Mesothelial cell of epicardium (in vitro differentiated cells): ENCODE measurements around the gene RXFP1. TPM values are rescaled to one million over a fixed set of nuclear protein-coding genes. Genes with fewer than 3 reads are reported as not detected.

Experiments
- DNase-seq, 2 experiments: peaks; one replicate each; pipeline ENCODE4 v3.0.0; 2021; ENCODE audit warnings: low spot score in 2 of 2; ENCODE audit not compliant: unreplicated experiment in 2 of 2
- H3K27ac Mint-ChIP-seq: 2 replicates; pipeline ENCODE4 v1.8.0; 2021; ENCODE audit warnings: mixed read lengths
- H3K27me3 Mint-ChIP-seq: 2 replicates; pipeline ENCODE4 v1.8.0; 2021; ENCODE audit warnings: low read depth, mixed read lengths
- H3K36me3 Mint-ChIP-seq: 2 replicates; pipeline ENCODE4 v1.8.0; 2021; ENCODE audit warnings: mixed read lengths
- H3K4me1 Mint-ChIP-seq: 2 replicates; pipeline ENCODE4 v1.8.0; 2021; ENCODE audit warnings: mixed read lengths
- H3K4me3 Mint-ChIP-seq: 2 replicates; pipeline ENCODE4 v1.8.0; 2021; ENCODE audit warnings: mild to moderate bottlenecking, moderate library complexity, mixed read lengths
- H3K9me3 Mint-ChIP-seq: 2 replicates; pipeline ENCODE4 v1.8.0; 2021; ENCODE audit warnings: mixed read lengths
- total RNA-seq: library from RNA; stranded (reverse); gene quantifications from 3 replicates; pipeline ENCODE4 v1.2.1, GENCODE V29; 2021
- TF ChIP-seq, protein P1 (sequence below): fragments of 200-600 bp; sonication (generic); IDR thresholded peaks from one replicate; pipeline ENCODE4 v1.5.0; 2021; ENCODE audit warnings: antibody characterized with exemption; ENCODE audit not compliant: unreplicated experiment

Gene RXFP1
- total RNA-seq, 1 donor from 2014 or later: 0.07 TPM

DNA sequence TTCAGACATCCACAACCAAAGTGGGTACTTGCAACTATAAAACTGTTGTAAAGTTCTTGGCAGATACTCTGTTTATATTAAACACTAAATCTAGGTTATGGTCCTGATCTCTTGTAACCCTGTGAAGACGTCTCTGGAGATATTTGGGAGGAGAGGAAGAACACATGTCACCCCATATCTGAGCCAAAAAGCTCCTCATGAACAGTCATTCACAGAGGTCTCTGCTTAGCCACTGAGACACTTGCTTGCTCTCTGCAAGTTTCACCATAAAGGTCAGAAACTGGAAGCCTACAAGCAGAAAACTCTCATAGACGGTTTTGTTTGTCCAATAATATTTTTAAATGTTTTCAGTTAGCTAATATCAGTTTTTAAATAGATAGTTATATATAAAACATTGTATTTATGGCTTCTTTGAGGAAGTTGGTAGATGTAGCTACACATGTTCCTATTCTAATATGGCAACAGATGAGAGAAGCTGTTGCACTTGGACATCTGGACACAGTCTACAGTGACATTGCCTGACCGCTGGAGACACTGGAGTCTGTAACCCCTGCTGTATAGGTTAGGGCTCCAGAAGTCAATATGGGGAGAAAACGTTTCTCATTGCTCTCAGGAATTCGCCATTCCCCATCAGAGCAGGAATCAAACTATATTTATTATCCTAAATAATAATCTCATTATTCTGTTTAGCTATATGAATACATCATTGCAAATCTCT lies 76.4 kb downstream of the RXFP1 start:
- Mint-ChIP-seq H3K27ac (no peak overlapping the region), H3K4me3 (no peak overlapping the region), H3K9me3 (no peaks in the 10 kb centered on the region), H3K27me3 (no peaks in the 10 kb centered on the region), H3K4me1 (peaks cover 23% of the 10 kb centered on the region), H3K36me3 (no peaks in the 10 kb centered on the region)
- TF ChIP-seq, protein P1, sequence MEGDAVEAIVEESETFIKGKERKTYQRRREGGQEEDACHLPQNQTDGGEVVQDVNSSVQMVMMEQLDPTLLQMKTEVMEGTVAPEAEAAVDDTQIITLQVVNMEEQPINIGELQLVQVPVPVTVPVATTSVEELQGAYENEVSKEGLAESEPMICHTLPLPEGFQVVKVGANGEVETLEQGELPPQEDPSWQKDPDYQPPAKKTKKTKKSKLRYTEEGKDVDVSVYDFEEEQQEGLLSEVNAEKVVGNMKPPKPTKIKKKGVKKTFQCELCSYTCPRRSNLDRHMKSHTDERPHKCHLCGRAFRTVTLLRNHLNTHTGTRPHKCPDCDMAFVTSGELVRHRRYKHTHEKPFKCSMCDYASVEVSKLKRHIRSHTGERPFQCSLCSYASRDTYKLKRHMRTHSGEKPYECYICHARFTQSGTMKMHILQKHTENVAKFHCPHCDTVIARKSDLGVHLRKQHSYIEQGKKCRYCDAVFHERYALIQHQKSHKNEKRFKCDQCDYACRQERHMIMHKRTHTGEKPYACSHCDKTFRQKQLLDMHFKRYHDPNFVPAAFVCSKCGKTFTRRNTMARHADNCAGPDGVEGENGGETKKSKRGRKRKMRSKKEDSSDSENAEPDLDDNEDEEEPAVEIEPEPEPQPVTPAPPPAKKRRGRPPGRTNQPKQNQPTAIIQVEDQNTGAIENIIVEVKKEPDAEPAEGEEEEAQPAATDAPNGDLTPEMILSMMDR: no peak
- DNase-seq: no peak

DNA sequence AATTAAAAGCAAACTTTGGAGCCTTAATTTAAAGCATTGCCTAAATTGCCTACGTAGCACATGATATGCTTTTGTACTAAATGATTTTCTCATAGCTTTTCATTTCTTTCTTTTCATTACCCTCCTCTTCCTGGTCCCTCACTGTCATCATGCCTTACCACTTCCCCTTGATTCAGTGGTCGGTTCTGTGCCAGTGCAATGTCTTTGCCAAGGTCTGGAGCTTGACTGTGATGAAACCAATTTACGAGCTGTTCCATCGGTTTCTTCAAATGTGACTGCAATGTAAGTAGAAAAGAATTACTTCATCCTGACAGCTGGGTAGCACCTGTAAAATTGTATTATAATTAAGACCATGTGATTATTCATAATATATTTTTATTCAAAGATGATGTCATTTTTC lies 77.5 kb downstream of the RXFP1 start:
- peaks cover 20% of the 10 kb centered on the region for H3K4me1 Mint-ChIP-seq
- no peaks in the 10 kb centered on the region for H3K36me3 Mint-ChIP-seq
- no peaks in the 10 kb centered on the region for H3K27me3 Mint-ChIP-seq
- TF ChIP-seq, protein P1: no peak
- no peak overlapping the region for H3K4me3 Mint-ChIP-seq
- no peak for DNase-seq
- no peaks in the 10 kb centered on the region for H3K9me3 Mint-ChIP-seq
- H3K27ac Mint-ChIP-seq: no peak overlapping the region

DNA sequence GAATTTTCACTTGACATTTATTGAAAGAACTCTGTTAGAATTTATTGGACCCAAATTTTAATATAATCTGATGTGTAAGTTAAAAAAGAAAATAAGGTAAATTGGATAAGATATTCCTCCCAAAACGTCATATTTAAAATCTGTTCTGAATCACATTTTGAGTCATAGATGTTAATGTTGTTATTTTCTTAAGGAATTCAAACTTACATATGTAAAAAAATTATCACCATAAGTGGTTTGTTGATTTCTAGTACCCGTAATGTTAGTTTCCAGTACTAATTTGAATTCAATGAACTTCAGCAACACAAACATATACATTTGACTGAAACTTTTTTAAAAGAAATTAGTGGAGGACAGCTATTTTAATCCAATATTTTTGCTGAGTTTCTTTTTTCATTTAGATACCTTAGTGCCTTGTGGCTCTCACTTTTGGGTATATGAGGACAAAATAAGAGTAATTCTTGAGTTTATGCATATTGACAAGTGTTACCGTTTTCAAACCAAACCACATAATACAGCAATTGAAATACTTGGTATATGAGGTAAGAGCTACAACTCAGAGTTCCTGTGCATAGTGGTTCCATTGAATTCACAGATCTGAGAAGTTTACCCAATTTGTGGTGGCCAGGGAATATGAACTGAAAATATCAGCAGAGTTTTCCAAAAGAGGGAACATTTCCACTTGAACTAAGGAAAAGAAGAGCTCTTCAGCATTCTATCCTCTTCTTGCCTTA lies 78.2 kb downstream of the RXFP1 start:
- Mint-ChIP-seq H3K4me3 (no peak overlapping the region), H3K27ac (no peak overlapping the region), H3K27me3 (no peaks in the 10 kb centered on the region), H3K9me3 (no peaks in the 10 kb centered on the region), H3K36me3 (no peaks in the 10 kb centered on the region), H3K4me1 (peaks cover 17% of the 10 kb centered on the region)
- TF ChIP-seq, protein P1: no peak
- no peak for DNase-seq

DNA sequence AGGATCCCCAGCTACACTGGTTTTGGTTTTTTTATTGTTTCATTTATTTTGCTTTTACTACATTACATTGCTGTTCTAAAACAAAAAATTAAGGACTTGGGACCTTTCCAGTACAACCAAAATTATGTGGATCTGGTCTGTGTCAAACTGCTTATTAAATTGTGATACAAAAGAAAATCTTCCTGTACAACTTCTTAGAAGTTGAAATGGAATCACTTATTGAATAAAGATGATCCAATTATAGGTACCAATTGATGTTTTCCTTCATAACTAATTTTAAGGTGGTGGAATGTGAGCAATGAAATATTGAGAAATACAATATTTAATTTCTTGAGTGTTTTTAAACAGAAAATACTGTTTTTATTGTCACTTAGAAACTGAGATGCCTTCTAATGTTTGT lies 82.7 kb downstream of the RXFP1 start:
- DNase-seq: no peak
- H3K27ac Mint-ChIP-seq: no peak overlapping the region
- no peaks in the 10 kb centered on the region for H3K36me3 Mint-ChIP-seq
- no peaks in the 10 kb centered on the region for H3K9me3 Mint-ChIP-seq
- H3K4me3 Mint-ChIP-seq: no peak overlapping the region
- H3K4me1 Mint-ChIP-seq: peaks cover 2% of the 10 kb centered on the region
- TF ChIP-seq, protein P1: no peak
- H3K27me3 Mint-ChIP-seq: no peaks in the 10 kb centered on the region

DNA sequence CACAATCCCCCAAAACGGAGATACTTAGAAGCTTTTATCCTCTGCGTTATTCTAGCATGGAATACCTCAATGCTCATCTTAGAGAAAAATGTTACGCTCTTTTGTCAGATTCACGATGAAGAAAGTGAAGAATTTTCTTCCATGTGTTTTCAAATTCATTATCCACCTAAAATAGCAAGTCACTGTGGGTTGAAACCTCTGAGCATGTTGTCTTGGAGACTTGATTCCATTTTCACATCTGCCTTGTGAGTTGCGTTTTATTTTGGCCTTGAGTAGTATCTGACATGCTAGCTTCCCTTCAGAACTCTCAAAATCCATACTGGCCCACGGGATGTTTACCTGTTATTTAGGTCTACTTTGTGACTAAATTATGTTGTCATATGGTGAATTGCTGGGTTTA lies 83.7 kb downstream of the RXFP1 start:
- TF ChIP-seq, protein P1: no peak
- no peak for DNase-seq
- H3K9me3 Mint-ChIP-seq: no peaks in the 10 kb centered on the region
- no peak overlapping the region for H3K27ac Mint-ChIP-seq
- H3K27me3 Mint-ChIP-seq: no peaks in the 10 kb centered on the region
- no peaks in the 10 kb centered on the region for H3K36me3 Mint-ChIP-seq
- no peak overlapping the region for H3K4me3 Mint-ChIP-seq
- H3K4me1 Mint-ChIP-seq: peaks cover 3% of the 10 kb centered on the region
